ENCODE results near the gene NCAM2.

- TF ChIP-seq CTCF (IDR thresholded peaks at IDR 0.05; ENCODE audit: poor library complexity) (no peak), EZH2 (IDR thresholded peaks at IDR 0.05; ENCODE audit: borderline replicate concordance) (no peak)
These were observed 197.9 kb downstream of the NCAM2 start for GRCh38 chr21:21196087-21196486.

Measured in hepatocyte (in vitro differentiated cells).